Kidney capillary endothelial cell (primary cell): ENCODE results near the gene GRM5.

Experiments
- DNase-seq: peaks from one replicate; pipeline ENCODE4 v3.0.0-alpha.2; 2018; ENCODE audit warnings: low spot score

Gene GRM5

GRCh38 chr11:88831303-88831890, 234.4 kb downstream of the GRM5 start:
- no peak for DNase-seq

GRCh38 chr11:88827018-88827676, 238.6 kb downstream of the GRM5 start:
- DNase-seq: no peak

GRCh38 chr11:88819616-88820015, 246.2 kb downstream of the GRM5 start:
- DNase-seq: no peak

- DNase-seq: no peak
These were observed 246.8 kb downstream of the GRM5 start for GRCh38 chr11:88818978-88819377.

- DNase-seq: no peak
These were observed 250.3 kb downstream of the GRM5 start for GRCh38 chr11:88815505-88815904.

GRCh38 chr11:88814076-88814475, 251.7 kb downstream of the GRM5 start:
- no peak for DNase-seq

GRCh38 chr11:88813233-88813915, 252.4 kb downstream of the GRM5 start:
- no peak for DNase-seq

GRCh38 chr11:88810420-88811097, 255.2 kb downstream of the GRM5 start:
- DNase-seq: no peak

GRCh38 chr11:88809126-88809525, 256.7 kb downstream of the GRM5 start:
- DNase-seq: no peak

GRCh38 chr11:88807349-88807748, 258.4 kb downstream of the GRM5 start:
- no peak for DNase-seq

- DNase-seq: no peak
These were observed 259.4 kb downstream of the GRM5 start for GRCh38 chr11:88806410-88806809.

GRCh38 chr11:88801484-88802123, 264.2 kb downstream of the GRM5 start:
- DNase-seq: no peak

- no peak for DNase-seq
These were observed 265.8 kb downstream of the GRM5 start for GRCh38 chr11:88799771-88800500.

GRCh38 chr11:88790182-88790581, 275.6 kb downstream of the GRM5 start:
- no peak for DNase-seq

GRCh38 chr11:88779577-88779976, 286.2 kb downstream of the GRM5 start:
- no peak for DNase-seq

- DNase-seq: no peak
These were observed 295.2 kb downstream of the GRM5 start for GRCh38 chr11:88770475-88771079.

- DNase-seq: no peak
These were observed 321.6 kb downstream of the GRM5 start for GRCh38 chr11:88744140-88744539.

- no peak for DNase-seq
These were observed 326.3 kb downstream of the GRM5 start for GRCh38 chr11:88739524-88739923.

GRCh38 chr11:88709567-88709966, 356.2 kb downstream of the GRM5 start:
- no peak for DNase-seq

- DNase-seq: no peak
These were observed 361.3 kb downstream of the GRM5 start for GRCh38 chr11:88704485-88704884.

GRCh38 chr11:88701816-88702215, 364.0 kb downstream of the GRM5 start:
- no peak for DNase-seq
